Stimulated activated CD8-positive, alpha-beta memory T cell treated with anti-CD3 and anti-CD28 coated beads, Interleukin-15, amount 100 ng/mL, for 1 hour (primary cell): ENCODE measurements around the gene FAF1.
A peak's percentile ranks its signal among the peaks of the same experiment; 100 is the strongest.

ENCODE experiments used
- DNase-seq: peaks from one replicate; pipeline ENCODE4 v3.0.0-alpha.2; 2020; ENCODE audit warnings: low read depth

Gene FAF1

GRCh38 chr1:50978144-50978851 is 18.2 kb upstream of the FAF1 start:
- no peak for DNase-seq

GRCh38 chr1:50977575-50978143 is 17.6 kb upstream of the FAF1 start:
- DNase-seq: no peak

DNA sequence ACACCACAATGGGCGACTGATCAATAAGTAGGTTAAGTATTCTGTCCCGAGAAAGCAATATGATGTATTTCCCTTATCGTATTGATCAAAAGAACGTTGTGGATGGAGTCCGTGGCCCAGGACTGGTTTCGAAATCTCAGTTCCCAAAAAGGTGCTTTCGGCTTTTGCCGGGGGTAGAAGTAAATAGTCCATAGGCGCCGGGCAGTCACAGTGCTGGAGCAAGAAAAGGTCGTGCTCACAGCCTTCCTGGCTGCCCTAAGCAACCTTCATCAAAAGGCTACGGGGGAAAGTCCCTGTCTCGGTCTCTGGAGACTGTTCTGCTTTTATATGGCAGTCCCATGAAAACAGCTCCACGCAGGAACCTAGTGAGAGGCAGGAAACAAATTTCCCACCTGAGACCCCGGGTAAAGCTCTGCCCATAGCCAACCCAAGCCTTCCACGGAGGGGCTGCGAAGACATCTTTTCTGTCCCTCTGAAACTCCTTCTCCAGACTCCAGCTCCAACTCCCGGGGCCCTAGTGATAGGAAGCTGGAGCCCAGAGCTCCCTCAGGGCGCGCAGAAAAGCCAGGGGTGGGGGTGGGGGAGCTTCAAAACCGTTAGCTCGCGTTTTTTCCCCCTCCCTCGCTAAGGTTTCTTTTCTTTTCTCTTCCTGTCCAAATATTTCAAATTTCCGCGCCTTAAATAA is 17.0 kb upstream of the FAF1 start:
- no peak for DNase-seq

DNA sequence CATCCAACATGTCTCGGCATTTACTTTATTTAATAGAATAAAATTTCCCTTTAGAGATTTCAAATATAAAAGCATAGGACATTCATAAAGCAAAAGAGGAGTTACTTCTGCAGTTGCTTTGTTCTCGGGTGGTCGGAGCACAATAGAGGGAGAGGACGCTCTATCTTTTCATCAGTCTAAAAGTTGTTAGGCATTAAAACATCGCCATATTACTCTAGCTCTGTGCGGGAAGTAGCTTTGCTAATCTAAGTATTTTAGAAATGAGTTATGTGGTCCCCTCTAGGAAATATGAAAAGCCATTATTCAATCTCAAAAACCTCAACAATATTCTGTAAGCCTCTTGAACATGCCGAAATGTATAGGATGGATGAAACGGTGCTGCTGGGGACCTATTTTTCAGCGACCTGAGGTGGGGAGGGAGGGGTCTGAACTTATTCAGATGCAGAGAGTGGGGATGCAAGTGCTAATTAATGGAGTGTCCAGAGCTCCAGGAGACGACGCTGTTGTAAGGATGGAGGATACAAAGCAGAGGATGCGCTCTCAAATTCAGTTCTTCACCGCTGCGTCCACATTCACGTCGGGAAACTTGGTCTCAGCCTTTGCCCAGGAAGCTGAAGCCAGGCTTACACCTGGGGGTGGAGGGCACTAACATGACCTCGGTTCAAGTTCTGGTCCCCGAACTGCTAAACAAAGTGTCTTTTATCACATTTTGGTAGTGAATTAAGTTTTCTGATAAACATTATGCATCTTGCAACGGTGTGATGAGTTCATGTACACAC is 16.2 kb upstream of the FAF1 start:
- no peak for DNase-seq

- no peak for DNase-seq
These were observed 15.4 kb upstream of the FAF1 start for GRCh38 chr1:50975436-50975835.

DNA sequence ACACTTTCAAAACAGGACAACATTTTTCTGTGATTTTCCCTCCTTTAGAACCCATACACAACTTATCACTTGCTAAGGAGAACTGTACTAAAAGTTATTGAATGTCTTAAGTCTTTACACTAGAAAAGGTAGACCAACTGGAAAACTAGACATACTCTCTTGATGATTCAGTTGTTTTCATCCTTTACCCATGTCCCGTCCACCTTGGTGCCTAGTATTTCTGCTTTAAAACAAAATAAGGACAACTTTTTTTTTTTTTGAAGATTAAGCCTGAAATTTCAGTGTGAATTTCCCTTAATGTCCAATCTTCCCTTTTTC is 14.5 kb upstream of the FAF1 start:
- no peak for DNase-seq

DNA sequence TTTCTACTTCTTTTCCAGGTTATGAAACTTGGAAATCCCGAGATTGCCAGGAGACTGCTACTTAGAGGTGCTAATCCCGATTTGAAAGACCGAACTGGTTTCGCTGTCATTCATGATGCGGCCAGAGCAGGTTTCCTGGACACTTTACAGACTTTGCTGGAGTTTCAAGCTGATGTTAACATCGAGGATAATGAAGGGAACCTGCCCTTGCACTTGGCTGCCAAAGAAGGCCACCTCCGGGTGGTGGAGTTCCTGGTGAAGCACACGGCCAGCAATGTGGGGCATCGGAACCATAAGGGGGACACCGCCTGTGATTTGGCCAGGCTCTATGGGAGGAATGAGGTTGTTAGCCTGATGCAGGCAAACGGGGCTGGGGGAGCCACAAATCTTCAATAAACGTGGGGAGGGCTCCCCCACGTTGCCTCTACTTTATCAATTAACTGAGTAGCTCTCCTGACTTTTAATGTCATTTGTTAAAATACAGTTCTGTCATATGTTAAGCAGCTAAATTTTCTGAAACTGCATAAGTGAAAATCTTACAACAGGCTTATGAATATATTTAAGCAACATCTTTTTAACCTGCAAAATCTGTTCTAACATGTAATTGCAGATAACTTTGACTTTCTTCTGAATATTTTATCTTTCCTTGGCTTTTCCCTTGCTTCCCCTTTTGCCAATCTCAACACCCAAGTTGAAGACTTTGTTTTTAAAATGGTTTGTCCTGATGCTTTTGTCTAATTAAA is 14.0 kb upstream of the FAF1 start:
- DNase-seq: no peak

GRCh38 chr1:50973255-50973654 is 13.2 kb upstream of the FAF1 start:
- no peak for DNase-seq

DNA sequence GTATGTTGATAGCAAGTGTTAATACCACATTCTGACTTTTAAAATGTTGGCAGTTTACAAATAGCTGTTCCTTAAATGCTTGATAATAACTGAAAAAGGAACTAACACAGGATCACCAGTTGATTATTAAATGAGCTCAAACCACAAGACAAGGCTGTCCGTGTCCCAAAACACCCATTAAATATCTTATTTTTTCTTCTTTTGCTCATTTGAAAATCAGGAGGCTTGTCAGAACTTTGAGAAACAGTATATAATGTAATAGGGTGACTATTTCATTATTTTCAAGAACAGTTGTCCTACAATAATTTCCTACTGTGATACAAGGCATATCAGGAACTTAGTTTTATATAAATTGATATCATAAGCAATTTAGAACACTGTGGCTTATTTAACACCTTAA is 12.7 kb upstream of the FAF1 start:
- DNase-seq: no peak

- DNase-seq: no peak
These were observed 11.8 kb upstream of the FAF1 start for GRCh38 chr1:50971748-50972305.

DNA sequence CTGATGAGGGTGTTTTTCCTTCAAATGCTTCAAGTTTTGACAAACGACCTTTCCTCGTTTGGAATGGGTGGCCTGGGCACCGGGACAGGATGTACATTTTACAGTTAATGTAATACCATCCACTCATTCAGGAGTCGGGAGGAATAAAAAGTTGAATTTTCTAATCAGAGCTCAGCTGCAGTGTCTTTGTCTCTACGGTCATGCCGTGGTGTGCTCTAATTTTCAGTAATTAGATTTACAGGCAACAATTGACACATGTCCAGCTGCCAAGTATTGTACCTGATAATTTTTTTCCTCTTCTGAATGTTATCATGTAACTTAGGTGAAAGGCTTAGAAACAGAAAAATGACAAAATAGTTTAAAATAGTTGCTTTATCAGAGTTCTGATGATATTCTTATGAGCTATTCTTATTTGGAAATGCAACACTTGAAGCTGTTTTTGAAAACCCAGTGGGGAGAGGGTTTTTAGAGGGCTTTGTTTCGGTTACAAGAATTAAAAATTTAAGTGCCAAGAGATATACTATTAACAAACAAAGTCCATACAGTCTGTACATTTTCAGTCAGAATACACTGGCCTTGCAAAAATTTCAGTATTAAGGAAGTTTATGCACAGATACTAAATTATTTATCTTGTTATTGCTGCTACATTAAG is 11.0 kb upstream of the FAF1 start:
- no peak for DNase-seq

DNA sequence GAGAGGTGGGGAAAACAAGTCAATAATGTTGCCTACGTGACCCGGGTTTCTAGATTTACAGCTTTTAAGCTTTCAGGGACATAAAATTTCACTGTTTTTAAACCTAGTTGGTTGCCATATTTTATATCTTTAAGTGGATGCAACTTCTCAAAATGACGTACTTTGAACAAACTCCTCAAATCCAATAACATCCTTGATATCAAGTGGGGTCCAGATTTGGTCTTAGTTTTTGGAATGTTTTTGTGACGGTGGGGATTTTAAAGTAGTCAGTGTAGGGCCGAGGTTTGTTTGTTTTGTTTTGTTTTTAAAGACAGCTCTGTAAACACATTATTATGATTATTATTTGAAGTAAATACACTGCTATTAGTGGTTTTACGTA is 10.4 kb upstream of the FAF1 start:
- DNase-seq: no peak

DNA sequence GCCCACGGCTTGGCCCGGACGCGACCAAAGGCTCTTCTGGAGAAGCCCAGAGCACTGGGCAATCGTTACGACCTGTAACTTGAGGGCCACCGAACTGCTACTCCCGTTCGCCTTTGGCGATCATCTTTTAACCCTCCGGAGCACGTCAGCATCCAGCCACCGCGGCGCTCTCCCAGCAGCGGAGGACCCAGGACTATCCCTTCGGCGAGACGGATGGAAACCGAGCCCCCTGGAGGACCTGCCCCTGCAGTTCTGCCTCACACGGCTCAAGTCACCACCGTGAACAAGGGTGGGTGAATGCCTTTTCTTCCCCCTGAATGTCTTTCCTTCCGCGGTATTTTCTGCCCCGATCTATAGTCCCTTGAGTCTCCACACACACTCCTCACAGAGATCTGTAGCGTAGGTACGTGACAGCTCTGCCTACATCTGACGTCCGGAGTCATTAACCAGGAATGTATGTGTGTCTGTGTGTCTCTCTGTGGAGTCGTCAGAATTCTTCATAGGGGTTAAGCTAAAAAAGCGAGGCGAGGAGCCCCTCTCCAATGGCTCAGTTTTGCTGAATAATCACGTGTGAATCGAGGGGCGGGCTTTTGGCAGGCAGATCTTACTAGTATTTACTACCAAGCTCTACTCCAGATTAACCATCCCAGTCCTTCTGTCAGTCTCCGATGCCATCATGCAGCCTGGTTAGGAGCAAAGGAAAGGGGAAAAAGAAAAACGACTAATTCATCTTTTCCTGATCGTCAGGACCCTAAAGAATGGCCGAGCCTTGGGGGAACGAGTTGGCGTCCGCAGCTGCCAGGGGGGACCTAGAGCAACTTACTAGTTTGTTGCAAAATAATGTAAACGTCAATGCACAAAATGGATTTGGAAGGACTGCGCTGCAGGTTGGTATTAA is 9.8 kb upstream of the FAF1 start, which contains the start of gene CDKN2C:
CDKN2C (plus strand) TSS at position 635 of the 898 bp plus-strand sequence; CDS start at position 759, 124 bp downstream.
- DNase-seq: no peak

DNA sequence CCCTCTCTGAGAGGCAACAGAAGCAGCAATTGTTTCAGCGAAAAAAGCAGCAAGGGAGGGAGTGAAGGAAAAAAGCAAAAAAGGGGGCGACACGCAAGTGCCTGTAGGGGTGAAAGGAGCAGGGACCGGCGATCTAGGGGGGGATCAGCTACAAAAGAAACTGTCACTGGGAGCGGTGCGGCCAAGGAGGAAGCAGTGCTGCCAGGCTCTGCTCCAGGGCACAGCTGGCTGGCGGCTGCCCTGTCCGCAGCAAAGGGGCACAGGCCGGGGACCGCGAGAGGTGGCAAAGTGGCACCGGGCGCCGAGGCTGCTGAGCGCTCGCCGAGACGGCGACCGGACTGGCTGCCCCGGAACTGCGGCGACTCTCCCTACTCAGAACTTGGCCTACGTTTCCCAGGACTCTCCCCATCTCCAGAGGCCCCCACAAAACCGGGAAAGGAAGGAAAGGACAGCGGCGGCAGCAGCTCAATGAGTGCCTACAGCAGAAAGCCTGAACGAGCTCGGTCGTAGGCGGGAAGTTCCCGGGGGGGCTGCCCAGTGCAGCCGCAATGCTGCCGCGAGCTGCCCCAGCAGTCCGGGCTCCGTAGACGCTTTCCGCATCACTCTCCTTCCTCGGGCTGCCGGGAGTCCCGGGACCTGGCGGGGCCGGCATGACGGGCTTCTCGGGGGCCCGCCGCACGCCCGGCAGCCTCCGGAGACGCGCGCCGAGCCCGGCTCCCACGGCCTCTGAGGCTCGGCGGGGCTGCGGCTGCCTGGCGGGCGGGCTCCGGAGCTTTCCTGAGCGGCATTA is 8.9 kb upstream of the FAF1 start:
- DNase-seq: no peak

GRCh38 chr1:50968158-50968820 is 8.2 kb upstream of the FAF1 start:
- peak; percentile 54 for DNase-seq

DNA sequence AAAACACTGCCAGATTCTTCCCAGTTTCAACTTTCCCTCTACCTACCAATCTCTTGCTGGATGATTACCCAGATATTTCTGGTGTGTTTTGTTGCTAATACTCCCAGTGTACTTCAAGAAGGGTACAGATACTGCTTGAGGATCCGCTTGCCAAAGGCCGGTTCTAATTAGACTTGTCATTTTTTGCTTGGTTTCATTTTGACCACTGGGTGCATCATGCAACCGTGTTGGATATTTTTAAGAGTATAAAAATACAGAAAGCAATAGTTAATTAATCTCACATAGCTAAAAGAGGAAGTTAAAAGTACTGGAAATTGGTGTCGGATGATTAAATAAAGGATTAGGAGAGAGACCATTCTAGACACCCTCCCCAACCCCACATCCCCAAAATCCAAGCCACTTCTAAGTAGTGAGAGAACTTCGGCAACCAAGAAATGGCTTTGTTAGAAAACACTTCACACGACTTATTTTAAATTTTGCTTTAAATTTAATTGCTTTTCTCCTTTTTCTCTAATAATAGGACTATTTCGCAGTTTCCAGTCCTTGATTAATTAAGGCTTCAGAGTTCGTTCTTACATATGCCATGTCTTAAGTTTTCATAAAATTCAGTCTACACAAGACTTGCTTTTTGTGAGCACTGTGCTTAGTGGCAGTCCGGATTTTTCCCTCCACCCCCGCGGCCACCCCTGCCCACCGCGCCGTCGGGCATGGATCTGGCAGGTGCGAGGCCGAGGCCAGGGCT is 7.5 kb upstream of the FAF1 start:
- no peak for DNase-seq

- DNase-seq: no peak
These were observed 6.9 kb upstream of the FAF1 start for GRCh38 chr1:50966991-50967390.

DNA sequence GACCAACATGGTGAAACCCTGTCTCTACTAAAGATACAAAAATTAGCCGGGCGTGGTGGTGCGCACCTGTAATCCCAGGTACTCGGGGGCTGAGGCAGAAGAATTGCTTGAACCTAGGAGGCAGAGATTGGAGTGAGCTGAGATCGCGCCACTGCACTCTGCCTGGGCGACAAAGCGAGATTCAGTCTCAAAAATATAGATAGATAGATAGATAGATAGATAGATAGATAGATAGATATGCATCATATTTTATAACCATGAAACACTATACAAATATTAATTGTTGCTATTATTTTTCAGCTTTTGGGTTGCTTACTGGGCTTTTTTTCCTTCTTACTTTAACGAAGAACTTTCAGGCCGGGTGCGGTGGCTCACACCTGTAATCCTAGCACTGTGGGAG is 4.8 kb upstream of the FAF1 start:
- no peak for DNase-seq
